ENCODE data around the gene KRT23. TPM values are rescaled to one million over a fixed set of nuclear protein-coding genes. Genes with fewer than 3 reads are reported as not detected.

KRT23 gene
- total and polyA plus RNA-seq, 2 experiments from 2014 or later = not detected

- TF ChIP-seq ZNF462 (CRISPR knock-in tag; IDR thresholded peaks at IDR 0.05) (no peak), POLR2AphosphoS5 (IDR thresholded peaks at IDR 0.05; ENCODE audit: low read depth) (no peak), CREB1 (CRISPR knock-in tag; IDR thresholded peaks at IDR 0.05; ENCODE audit: low read depth) (no peak), EZH2phosphoT487 (IDR thresholded peaks at IDR 0.05; ENCODE audit: unreplicated experiment) (no peak), ZNF331 (CRISPR knock-in tag; IDR thresholded peaks at IDR 0.05; ENCODE audit: low read depth) (no peak), NANOG (IDR thresholded peaks at IDR 0.05; ENCODE audit: borderline replicate concordance) (no peak), JUNB (IDR thresholded peaks at IDR 0.05; ENCODE audit: unreplicated experiment) (no peak), CTCF (conservative IDR thresholded peaks at IDR 0.05; ENCODE audit: low read depth in 2 of 2) (no peak)
Observed at GRCh38 chr17:40883031-40883430, 54.4 kb downstream of the KRT23 start (continued).

GRCh38 chr17:40879026-40879425 is 58.4 kb downstream of the KRT23 start:
- H3K27me3 Mint-ChIP-seq (ENCODE audit: insufficient read depth, low read depth, poor library complexity) = no peaks in the 10 kb centered on the region
- DNase-seq (ENCODE audit: low spot score) = no peak
- H3K4me1 ChIP-seq (ENCODE audit: insufficient read depth) = peaks cover 1% of the 10 kb centered on the region
- TF ChIP-seq NANOG (IDR thresholded peaks at IDR 0.05; ENCODE audit: borderline replicate concordance) = no peak
- TF ChIP-seq JUNB (IDR thresholded peaks at IDR 0.05; ENCODE audit: unreplicated experiment) = no peak
- TF ChIP-seq STAT1 (IDR thresholded peaks at IDR 0.05; ENCODE audit: unreplicated experiment) = no peak
- no peak for TF ChIP-seq ZNF462 (CRISPR knock-in tag; IDR thresholded peaks at IDR 0.05)

More at GRCh38 chr17:40879026-40879425, 58.4 kb downstream of the KRT23 start:
- Histone ChIP-seq H3K9me2 (ENCODE audit: insufficient read depth) (no peaks in the 10 kb centered on the region; the same call in none of the 2 replicates), H3K4me2 (no peak overlapping the region), H3K79me2 (replicated peaks; ENCODE audit: insufficient read depth) (no peaks in the 10 kb centered on the region), H3K36me3 (ENCODE audit: insufficient read depth) (no peaks in the 10 kb centered on the region), H2AFZ (no peak overlapping the region), H3F3A (replicated peaks; ENCODE audit: low read depth) (no peaks in the 10 kb centered on the region), H3K27ac (ENCODE audit: low read depth) (no peak overlapping the region), H3K4me3 (no peak overlapping the region), H3K27me3 (ENCODE audit: insufficient read depth) (no peaks in the 10 kb centered on the region), H4K20me1 (replicated peaks; ENCODE audit: insufficient read depth) (no peaks in the 10 kb centered on the region)
- no peaks in the 10 kb centered on the region; the same call in 2 of the 3 replicates for H3K9me3 Mint-ChIP-seq
- no peak for ATAC-seq
- no peak overlapping the region for H3K4me3 Mint-ChIP-seq
- H3K27ac Mint-ChIP-seq = no peak overlapping the region
- no peaks in the 10 kb centered on the region for H3K36me3 Mint-ChIP-seq (ENCODE audit: low read depth)
- peaks cover 5% of the 10 kb centered on the region for H3K4me1 Mint-ChIP-seq

Data from GM23338 (cell line).